GM21825 (cell line): ENCODE results near the gene CCDC148.
"Not testable (repeated sequence)": the region's sequence is repeated elsewhere in the genome, so short reads cannot be mapped to it uniquely, and the experiment has no call there.

Experiments
- ATAC-seq: cut with Tn5 transposase; IDR thresholded peaks from one replicate; pipeline ENCODE4 v1.9.1; 2021; ENCODE audit warnings: mild to moderate bottlenecking, moderate library complexity; ENCODE audit not compliant: unreplicated experiment

The CCDC148 gene

GRCh38 chr2:158484892-158485556 lies 28.5 kb upstream of the CCDC148 start:
- no peak for ATAC-seq

DNA sequence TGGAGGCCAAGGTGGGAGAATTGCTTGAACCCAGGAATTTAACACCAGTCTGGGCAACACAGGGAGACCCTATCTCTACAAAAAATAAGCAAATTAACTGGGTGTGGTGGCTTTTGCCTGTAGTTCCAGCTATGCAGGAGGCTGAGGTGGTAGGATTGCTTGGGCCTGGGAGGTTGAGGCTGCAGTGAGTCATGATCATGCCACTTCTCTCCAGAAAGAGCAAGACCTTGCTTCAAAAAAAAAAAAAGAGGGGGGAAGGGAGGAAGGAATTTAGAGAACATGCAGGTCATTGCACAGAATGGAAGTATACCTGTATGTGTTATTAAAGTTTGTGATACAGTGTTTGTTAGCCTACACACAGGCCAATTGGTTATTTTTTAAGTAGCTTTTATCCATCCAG lies 26.0 kb upstream of the CCDC148 start:
- no peak for ATAC-seq

DNA sequence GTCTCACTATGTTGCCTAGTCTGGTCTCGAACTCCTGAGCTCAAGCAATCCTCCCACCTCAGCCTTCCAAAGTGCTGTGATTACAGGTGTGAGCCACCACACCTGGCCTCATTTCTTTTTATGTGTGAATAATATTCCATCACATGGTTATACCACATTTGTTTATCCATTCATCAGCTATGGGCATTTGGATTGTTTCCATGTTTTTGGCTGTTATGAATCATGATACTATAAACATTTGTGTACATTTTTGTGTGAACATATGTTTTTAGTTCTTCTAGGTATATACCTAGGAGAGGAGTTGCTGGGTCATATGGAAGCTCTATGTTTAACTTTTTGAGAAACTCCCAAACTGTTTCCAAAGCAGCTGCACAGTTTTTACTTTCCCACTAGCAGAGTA lies 24.6 kb upstream of the CCDC148 start:
- ATAC-seq: no peak

DNA sequence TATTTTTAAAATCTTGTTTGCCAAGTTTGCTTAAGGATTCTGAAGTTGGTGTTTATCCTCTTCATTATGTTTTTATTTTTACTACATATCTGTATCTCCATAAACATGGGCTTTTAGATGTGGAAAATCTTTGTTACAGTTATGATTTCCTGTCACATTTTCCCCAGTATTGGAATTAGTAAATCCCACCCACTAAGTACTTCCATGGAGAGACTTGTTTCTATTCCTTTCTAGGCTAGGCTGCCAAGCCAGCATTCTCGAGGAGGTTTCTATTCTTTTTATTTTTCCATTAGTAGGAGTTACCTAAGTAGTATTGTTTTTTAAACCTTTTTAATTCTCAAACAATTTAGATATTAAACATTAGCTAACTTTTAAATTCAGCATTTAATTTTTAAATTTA lies 22.3 kb upstream of the CCDC148 start:
- ATAC-seq: no peak

GRCh38 chr2:158478237-158478636 lies 21.7 kb upstream of the CCDC148 start:
- no peak for ATAC-seq

GRCh38 chr2:158477202-158477601 lies 20.6 kb upstream of the CCDC148 start:
- no peak for ATAC-seq

- not testable (repeated sequence) for ATAC-seq
These were observed 18.0 kb upstream of the CCDC148 start for GRCh38 chr2:158474526-158475011.

GRCh38 chr2:158473719-158474392 lies 17.3 kb upstream of the CCDC148 start:
- ATAC-seq: no peak

- ATAC-seq: not testable (repeated sequence)
These were observed 16.7 kb upstream of the CCDC148 start for GRCh38 chr2:158473300-158473699.

DNA sequence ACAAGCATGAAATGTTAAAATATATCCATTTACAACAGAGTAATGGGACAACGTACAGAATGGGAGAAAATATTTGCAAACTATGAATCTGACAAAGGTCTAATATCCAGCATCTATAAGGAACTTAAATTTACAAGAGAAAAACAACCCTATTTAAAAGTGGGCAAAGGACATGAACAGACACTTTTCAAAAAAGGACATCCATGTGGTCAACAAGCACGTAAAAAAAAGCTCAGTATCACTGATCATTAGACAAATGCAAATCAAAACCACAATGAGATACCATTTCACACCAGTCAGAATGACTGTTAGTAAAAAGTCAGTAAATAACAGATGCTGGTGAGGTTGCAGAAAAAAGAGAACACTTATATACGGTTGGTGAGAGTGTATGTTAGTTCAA lies 16.3 kb upstream of the CCDC148 start:
- ATAC-seq: not testable (repeated sequence)

DNA sequence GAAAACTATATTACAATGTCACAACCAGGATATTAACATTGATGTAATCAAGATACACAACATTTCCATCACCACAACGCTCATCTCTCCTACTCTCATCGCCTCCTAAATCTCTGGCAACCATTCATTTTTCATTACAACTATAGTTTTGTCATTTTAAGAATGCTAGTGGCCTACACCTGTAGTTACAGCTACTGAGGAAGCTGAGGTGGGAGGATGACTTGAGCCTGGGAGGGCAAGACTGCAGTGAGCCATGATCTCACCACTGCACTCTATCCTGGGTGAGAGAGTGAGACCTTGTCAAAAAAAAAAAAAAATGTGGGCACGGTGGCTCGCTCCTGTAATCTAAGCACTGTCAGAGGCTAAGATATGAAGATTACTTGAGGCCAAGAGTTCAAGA lies 10.7 kb upstream of the CCDC148 start:
- ATAC-seq: no peak

DNA sequence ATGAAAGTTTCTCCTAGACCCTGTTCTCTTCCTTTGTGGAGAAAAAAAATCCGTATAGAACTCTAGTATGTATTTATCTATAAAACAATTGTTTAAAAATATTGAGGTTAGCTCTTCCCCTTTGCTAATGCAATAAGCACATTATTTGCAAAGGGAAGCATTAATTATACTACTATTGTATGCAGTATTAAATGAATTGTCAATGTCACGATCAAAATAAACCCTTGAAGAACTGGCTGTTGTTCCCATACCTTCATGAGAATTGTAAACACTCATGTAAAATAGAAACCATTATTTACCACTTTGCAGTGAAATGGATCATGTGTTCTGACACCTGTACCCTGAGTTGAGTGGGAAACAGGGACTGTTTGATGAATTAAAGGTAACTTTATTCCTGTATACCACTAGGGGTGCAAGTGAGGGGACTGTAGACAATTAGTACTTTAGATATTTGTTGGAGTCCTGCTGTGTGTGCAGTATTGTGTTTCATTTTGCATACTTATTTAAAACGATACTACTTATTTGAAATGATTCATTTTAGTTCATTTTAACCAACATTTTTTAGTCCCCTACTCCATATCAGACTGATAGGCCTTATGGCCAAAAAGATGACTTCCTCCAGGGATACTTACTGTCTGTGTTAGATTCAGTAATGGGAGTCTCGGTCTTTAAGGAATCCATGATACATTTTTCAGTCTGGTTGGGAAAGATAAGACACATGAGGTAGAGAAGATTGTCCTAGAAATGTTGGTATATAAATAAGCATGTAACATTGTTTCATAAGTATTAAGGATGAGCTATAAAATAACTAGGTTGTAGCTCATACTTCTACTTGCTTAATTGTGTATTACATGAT lies 8.1 kb upstream of the CCDC148 start:
- ATAC-seq: peak; percentile 68

- no peak for ATAC-seq
These were observed 7.0 kb upstream of the CCDC148 start for GRCh38 chr2:158463496-158464095.

DNA sequence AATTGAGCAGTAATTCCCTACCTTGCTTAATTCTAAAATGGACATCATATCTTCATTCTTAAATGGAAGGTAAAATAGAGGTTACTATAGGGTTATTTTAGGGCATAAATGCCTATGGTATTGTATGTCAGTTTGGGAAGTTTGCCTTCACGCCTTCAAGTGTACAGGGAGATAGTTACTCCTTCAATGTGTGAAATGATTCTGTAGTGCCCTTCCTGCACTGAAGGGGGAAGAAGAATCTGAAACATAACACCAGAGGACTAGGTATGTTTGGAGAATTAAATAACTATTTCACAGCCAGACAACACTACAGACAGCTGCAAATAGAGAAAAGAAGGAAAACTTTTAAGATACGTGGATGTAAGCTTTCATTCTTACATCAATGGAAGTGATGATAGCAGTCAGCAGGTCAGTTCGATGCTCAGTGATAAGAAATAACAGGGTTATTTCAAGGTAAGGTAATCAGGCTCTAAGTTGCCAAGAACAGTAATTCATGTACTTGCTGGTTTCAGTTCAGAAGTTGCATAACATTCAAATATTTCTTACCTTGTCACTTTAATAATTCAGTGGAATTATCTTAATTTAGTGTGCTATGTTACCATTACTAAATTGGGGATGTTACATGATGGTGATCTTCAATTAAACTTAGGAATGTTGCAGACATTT lies 4.2 kb upstream of the CCDC148 start:
- no peak for ATAC-seq

- no peak for ATAC-seq
These were observed 2.8 kb upstream of the CCDC148 start for GRCh38 chr2:158459161-158460003.

- ATAC-seq: no peak
These were observed 2.0 kb upstream of the CCDC148 start for GRCh38 chr2:158458617-158458920.

DNA sequence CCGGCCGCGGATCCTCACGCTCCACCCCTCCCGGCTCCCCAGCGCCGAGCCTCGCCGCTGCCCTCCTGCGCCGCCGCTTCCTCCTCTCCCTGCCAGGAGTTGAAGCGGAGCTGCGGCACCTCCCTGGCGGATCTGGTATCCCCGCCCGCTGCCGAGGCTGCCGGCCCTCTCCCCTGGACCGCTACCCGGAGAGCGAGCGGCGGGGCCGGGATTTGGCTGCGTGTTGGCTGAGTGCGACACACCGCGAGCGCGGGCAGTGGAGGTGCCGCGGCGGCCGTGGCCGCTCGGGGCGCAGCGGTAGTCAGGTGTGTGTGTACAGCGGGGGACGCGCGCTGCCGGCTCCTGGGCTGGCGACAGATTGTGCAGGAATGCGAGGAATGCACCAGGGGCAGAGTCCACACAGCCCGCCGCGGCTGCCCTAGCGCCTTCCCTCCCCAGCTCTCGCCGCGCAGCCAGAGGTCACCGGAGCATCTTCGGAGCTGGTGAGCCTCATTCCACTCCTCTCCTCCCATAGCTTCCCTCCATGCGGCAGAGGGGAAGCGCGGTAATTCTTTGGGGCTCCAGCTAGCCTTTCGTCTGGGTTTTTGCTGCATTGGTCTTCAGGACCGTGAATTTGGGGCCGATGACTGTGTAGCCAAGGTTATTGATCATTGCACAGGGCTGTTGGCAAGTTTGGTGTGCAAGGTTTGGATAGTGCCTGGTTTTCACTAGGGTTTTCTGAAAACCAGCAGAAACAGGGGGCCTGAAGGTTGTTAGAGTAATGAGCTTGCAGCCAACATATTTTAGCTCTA lies 1.5 kb upstream of the CCDC148 start:
- ATAC-seq: peak; percentile 52

DNA sequence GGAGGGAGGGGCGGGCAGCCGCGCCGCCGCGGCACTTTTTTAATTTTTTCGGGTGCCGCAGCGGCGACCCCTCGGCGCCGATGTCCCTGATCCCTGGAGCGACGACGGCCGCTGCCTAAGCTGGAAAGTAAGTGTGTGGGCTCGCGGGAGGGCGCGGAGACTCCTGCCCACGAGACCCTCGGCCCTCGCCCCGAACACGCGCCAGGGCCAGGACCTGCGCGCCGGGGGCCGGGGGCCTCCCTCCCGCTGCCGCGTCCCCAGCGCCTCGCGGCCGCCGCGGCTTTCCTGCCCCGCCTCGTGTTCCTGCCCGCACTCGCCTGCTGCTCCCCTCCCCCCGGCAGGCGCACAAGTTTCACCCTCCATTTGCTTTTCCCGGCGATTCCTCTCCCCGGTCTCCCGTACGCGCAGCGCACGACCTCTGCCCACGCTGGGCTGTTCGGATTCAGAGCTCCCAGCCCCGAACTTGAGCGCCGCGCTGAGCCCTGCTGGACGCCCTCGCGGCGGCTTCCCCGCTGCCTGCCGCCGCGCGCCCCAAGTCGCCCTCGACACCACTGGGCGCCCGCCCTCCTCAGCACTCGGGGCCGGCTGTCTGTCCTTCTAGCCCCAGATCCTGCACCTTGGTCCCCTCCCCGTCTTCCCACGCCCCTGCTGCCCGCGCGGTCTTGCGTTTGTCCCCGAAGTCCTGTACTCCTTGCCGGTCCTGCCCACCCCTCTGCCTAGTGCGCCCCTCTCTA lies 706 bp upstream of the CCDC148 start:
- peak; percentile 23 for ATAC-seq
